GM12878 (cell line): Measurements from ENCODE around the gene PRKG1. TPM values are rescaled to one million over a fixed set of nuclear protein-coding genes. Genes with fewer than 3 reads are reported as not detected.

Experiments
- ATAC-seq: fragments of 200-7000 bp; cut with Tn5 transposase; 3 replicates; pipeline ENCODE4 v1.9.1; 2020; ENCODE audit warnings: mild to moderate bottlenecking, moderate library complexity
- BruUV-seq: library from RNA; stranded (reverse); fragments of 400-500 nt; replicated peaks from 2 replicates; lab custom pipeline; 2021; lab: Mats Ljungman, UMichigan
- CTCF ChIA-PET: fragments of 300-600 bp; sonication (Branson Sonifier 250); formaldehyde crosslinking; extraction: SDS; loops from one replicate; lab custom pipeline; 2021; ENCODE audit warnings: inconsistent platforms; lab: Yijun Ruan, JAX
- POLR2A ChIA-PET: fragments of 350-600 bp; formaldehyde crosslinking; extraction: SDS; loops from one replicate; lab custom pipeline; 2021; ENCODE audit warnings: inconsistent platforms; lab: Charles Lee
- RAD21 ChIA-PET: fragments of 300-600 bp; sonication (Branson Sonifier 250); formaldehyde crosslinking; loops from one replicate; lab custom pipeline; 2023; ENCODE audit warnings: antibody characterized with exemption; ENCODE audit not compliant: unreplicated experiment; lab: Charles Lee
- SMC1A ChIA-PET: fragments of 300-600 bp; sonication (Branson Sonifier 250); formaldehyde crosslinking; loops from one replicate; lab custom pipeline; 2023; ENCODE audit not compliant: unreplicated experiment, uncharacterized antibody; lab: Charles Lee
- DNase-seq: peaks from one replicate; pipeline ENCODE4 v3.0.0-alpha.2; 2011; ENCODE audit warnings: low read depth, low spot score
- FAIRE-seq: peaks from 3 replicates; lab custom pipeline; 2011; peaks lifted over from hg19 to GRCh38; lab: Jason Lieb, UNC
- H2AFZ ChIP-seq: 2 replicates; pipeline ENCODE4 v1.6.0; 2011; ENCODE audit warnings: low read depth, low read length, control low read depth; ENCODE audit not compliant: control insufficient read depth
- H3K27ac ChIP-seq: 2 replicates; pipeline ENCODE4 v1.5.1; 2011; ENCODE audit warnings: control low read depth; ENCODE audit not compliant: control insufficient read depth, insufficient read depth
- H3K27me3 ChIP-seq, 2 experiments: replicated peaks in 1 of 2; 2 replicates each; pipeline versions ENCODE4 v1.6.0 to v1.6.1; 2011; ENCODE audit warnings: low read length in 1 of 2; ENCODE audit not compliant: control insufficient read depth in 2 of 2, insufficient read depth in 2 of 2
- H3K36me3 ChIP-seq, 2 experiments: 2 replicates each; pipeline ENCODE4 v1.5.1; 2011; ENCODE audit warnings: low read length in 1 of 2; ENCODE audit not compliant: control insufficient read depth in 2 of 2, insufficient read depth in 2 of 2
- H3K4me1 ChIP-seq: 2 replicates; pipeline ENCODE4 v1.6.1; 2011; ENCODE audit warnings: mild to moderate bottlenecking, low read length, moderate library complexity, mixed read lengths; ENCODE audit not compliant: control insufficient read depth, insufficient read depth
- H3K4me2 ChIP-seq: 2 replicates; pipeline ENCODE4 v1.6.0; 2011; ENCODE audit warnings: control low read depth; ENCODE audit not compliant: control insufficient read depth, insufficient read depth
- H3K4me3 ChIP-seq: fragments of 200-600 bp; sonication (generic); 2 replicates; pipeline ENCODE4 v1.5.1; 2016
- H3K79me2 ChIP-seq: 2 replicates; pipeline ENCODE4 v1.6.0; 2011; ENCODE audit warnings: low read length; ENCODE audit not compliant: control insufficient read depth, insufficient read depth
- H3K9ac ChIP-seq: 2 replicates; pipeline ENCODE4 v1.8.0; 2011; ENCODE audit warnings: low read length, control low read depth, mixed read lengths; ENCODE audit not compliant: control insufficient read depth, insufficient read depth
- H3K9me3 ChIP-seq: replicated peaks from 3 replicates; pipeline ENCODE4 v1.5.1; 2011; ENCODE audit warnings: mild to moderate bottlenecking, low read length; ENCODE audit not compliant: control insufficient read depth, insufficient read depth
- H4K20me1 ChIP-seq: 2 replicates; pipeline ENCODE4 v1.6.0; 2011; ENCODE audit not compliant: control insufficient read depth, insufficient read depth
- ATF7 ChIP-seq: fragments of 450-650 bp; IDR thresholded peaks from 2 replicates; pipeline ENCODE4 v1.6.1; 2016; ENCODE audit warnings: low read depth, mild to moderate bottlenecking
- BHLHE40 ChIP-seq, 2 experiments: fragments of 450-650 bp in 1 of 2; IDR thresholded peaks; 2 replicates each; pipeline ENCODE4 v1.6.1; 2011 to 2017; ENCODE audit warnings: low read depth in 2 of 2, borderline replicate concordance in 1 of 2, improper control_type of control experiment in 1 of 2, low read length in 1 of 2, mild to moderate bottlenecking in 1 of 2
- CBX3 ChIP-seq: fragments of 200-600 bp; sonication (generic); IDR thresholded peaks from 2 replicates; pipeline ENCODE4 v1.6.1; 2016; ENCODE audit warnings: low read depth, borderline replicate concordance
- CEBPB ChIP-seq, 2 experiments: fragments of 150-350 bp in 1 of 2; IDR thresholded peaks; 2 replicates each; pipeline ENCODE4 v1.6.1; 2012 to 2014; ENCODE audit warnings: low read depth in 2 of 2, low read length in 2 of 2, borderline replicate concordance in 1 of 2, inconsistent platforms in 1 of 2
- DPF2 ChIP-seq: fragments of 450-650 bp; IDR thresholded peaks from 2 replicates; pipeline ENCODE4 v1.6.1; 2017; ENCODE audit warnings: mild to moderate bottlenecking
- IKZF1 ChIP-seq: fragments of 450-650 bp; conservative IDR thresholded peaks from 2 replicates; pipeline ENCODE4 v1.6.1; 2017; ENCODE audit warnings: antibody characterized with exemption, mild to moderate bottlenecking
- IKZF2 ChIP-seq, 2 experiments: fragments of 450-650 bp; IDR thresholded peaks; 2 replicates each; pipeline ENCODE4 v1.6.1; 2017; ENCODE audit warnings: mild to moderate bottlenecking in 2 of 2, moderate library complexity in 2 of 2
- JUND ChIP-seq: IDR thresholded peaks from 2 replicates; pipeline ENCODE4 v1.6.1; 2012; ENCODE audit warnings: low read depth, mild to moderate bottlenecking, low read length, improper control_type of control experiment, moderate library complexity
- MEF2A ChIP-seq: IDR thresholded peaks from 2 replicates; pipeline ENCODE4 v1.6.1; 2011; ENCODE audit warnings: low read depth, mild to moderate bottlenecking, low read length, moderate library complexity; ENCODE audit not compliant: insufficient read depth
- PAX5 ChIP-seq: IDR thresholded peaks from 2 replicates; pipeline ENCODE4 v1.6.1; 2011; ENCODE audit warnings: low read depth, low read length, borderline replicate concordance
- POLR2A ChIP-seq: IDR thresholded peaks from 2 replicates; pipeline ENCODE4 v1.6.1; 2011; ENCODE audit warnings: low read depth, mild to moderate bottlenecking, low read length
- RAD21 ChIP-seq: IDR thresholded peaks from 2 replicates; pipeline ENCODE4 v1.6.1; 2011; ENCODE audit warnings: mild to moderate bottlenecking, low read depth, low read length, moderate library complexity; ENCODE audit not compliant: insufficient read depth
- TARDBP ChIP-seq: IDR thresholded peaks from 2 replicates; pipeline ENCODE4 v1.6.1; 2016; ENCODE audit warnings: borderline replicate concordance
- ZNF207 ChIP-seq: fragments of 450-650 bp; IDR thresholded peaks from 2 replicates; pipeline ENCODE4 v1.6.1; 2014; ENCODE audit warnings: antibody characterized with exemption, mild to moderate bottlenecking, borderline replicate concordance
- ZNF687 ChIP-seq: fragments of 450-650 bp; IDR thresholded peaks from 2 replicates; pipeline ENCODE4 v1.6.1; 2017; ENCODE audit warnings: mild to moderate bottlenecking, moderate library complexity
- WGBS: methylation state at CpG from one replicate; pipeline ENCODE4 v1.1.6; 2016; ENCODE audit warnings: low lambda C conversion rate; ENCODE audit not compliant: insufficient replicate concordance, insufficient coverage; ENCODE audit errors: missing lambda C conversion rate; 5-methylcytosine and 5-hydroxymethylcytosine counted together
- in situ Hi-C: fragments of 300-500 bp; cut with MboI; formaldehyde crosslinking; loops from 9 replicates; pipeline ENCODE4 v1.14.3; 2018; ENCODE audit warnings: mixed read lengths
- intact Hi-C: fragments of 100-400 bp; cut with micrococcal nuclease; formaldehyde crosslinking; loops from one replicate; pipeline ENCODE4 v1.14.2; 2022; ENCODE audit not compliant: unreplicated experiment
- polyA plus RNA-seq, 11 experiments: library from polyadenylated mRNA; depleted of rRNA in 4 of 11; unstranded in 6 of 11; stranded (reverse) in 5 of 11; fragments of >200 nt; fragmentation: Nextera tagmentation in 4 of 11; fragmentation: Illumina TruSeq in 1 of 11; extraction: Ambion mirVana in 4 of 11; extraction: Trizol in 1 of 11; gene quantifications; 1 replicate in 1 of 11; 2 replicates in 10 of 11; pipeline versions ENCODE4 v1.2.1 to v1.2.3, GENCODE V29; 2011 to 2016; ENCODE audit warnings: inconsistent platforms in 2 of 11, missing spikeins in 2 of 11, low read depth in 1 of 11
- total RNA-seq, 4 experiments: library from RNA; depleted of rRNA in 3 of 4; stranded (reverse); fragments of >200 nt in 3 of 4; fragmentation: Illumina TruSeq in 1 of 4; extraction: Trizol in 1 of 4; gene quantifications; 2 replicates each; pipeline versions ENCODE4 v1.2.1 to v1.2.3, GENCODE V29; 2013 to 2021
- TF ChIP-seq, protein P1 (sequence below): IDR thresholded peaks from 2 replicates; pipeline ENCODE4 v1.6.1; 2011; ENCODE audit warnings: low read depth, mild to moderate bottlenecking, low read length, moderate library complexity, borderline replicate concordance; ENCODE audit errors: extremely low read depth
- TF ChIP-seq, protein P2 (sequence below): IDR thresholded peaks from 2 replicates; pipeline ENCODE4 v1.6.1; 2012; ENCODE audit warnings: low read depth, low read length, improper control_type of control experiment

Gene PRKG1
- total and polyA plus RNA-seq, 10 of the 15 experiments (the other 5 are each of a cell fraction or from before 2014, with no cell fraction given), result 0.04 to 0.05 TPM; not detected in 8

- TF ChIP-seq IKZF2 (IDR thresholded peaks at IDR 0.05) (no peak), ATF7 (no peak), RAD21 (peak; percentile 93)
- TF ChIP-seq, protein P1, sequence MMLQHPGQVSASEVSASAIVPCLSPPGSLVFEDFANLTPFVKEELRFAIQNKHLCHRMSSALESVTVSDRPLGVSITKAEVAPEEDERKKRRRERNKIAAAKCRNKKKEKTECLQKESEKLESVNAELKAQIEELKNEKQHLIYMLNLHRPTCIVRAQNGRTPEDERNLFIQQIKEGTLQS, result no peak
Measured at GRCh38 chr10:52215745-52216361, 1141.6 kb downstream of the PRKG1 start (continued).

DNA sequence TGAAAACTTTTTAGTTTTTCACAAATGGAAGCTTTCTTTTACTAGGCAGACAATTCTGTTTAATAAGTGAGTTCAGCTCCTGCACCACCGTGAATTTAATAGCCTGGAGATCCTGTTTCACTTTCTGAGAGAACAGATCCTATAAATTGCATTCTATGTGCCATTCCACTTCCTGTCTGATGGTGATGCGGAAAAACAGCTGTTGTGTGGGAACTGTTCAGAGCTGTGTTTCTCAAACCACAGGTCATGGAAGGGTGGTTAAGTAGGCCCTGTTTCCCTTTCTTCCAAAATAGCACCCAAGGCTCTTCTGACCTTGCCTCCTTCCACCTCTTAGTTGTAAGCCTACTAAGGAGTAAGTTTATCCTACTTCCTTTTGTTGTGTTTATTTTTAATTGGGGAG lies 1142.6 kb downstream of the PRKG1 start:
- Histone ChIP-seq H3K9ac (no peak overlapping the region), H2AFZ (peak overlapping the region; percentile 7), H3K4me3 (peak overlapping the region; percentile 20; the same call in 1 of the 2 replicates), H3K4me2 (peak overlapping the region; percentile 71; the same call in 1 of the 2 replicates), H3K4me1 (peaks cover 8% of the 10 kb centered on the region), H3K27me3 (no peaks in the 10 kb centered on the region), H4K20me1 (no peaks in the 10 kb centered on the region), H3K36me3 (no peaks in the 10 kb centered on the region), H3K9me3 (no peaks in the 10 kb centered on the region), H3K27ac (0 out of 2 replicates have a peak overlapping the region, but pooled peaks have one; percentile 11), H3K79me2 (no peaks in the 10 kb centered on the region)
- no TSS peak for BruUV-seq
- intact Hi-C loops (loop anchor here (5.0 kb wide), 1 partner anchor 255 kb away; no protein-coding TSS in a partner anchor), in situ Hi-C loops (loop anchor here (10.0 to 25.0 kb wide), 2 partner anchors 822 to 1205 kb away; no protein-coding TSS in a partner anchor)
- ATAC-seq, result peak; percentile 67
- ChIA-PET SMC1A (interaction anchor here (1.6 to 1.7 kb wide), 3 partner anchors 10 to 828 kb away, joined by 4 to 17 read pairs (median 6); no protein-coding TSS in a partner anchor), CTCF (interaction anchor here (1.0 to 5.0 kb wide), 8 partner anchors 11 to 1212 kb away, joined by 3 to 31 read pairs (median 5); no protein-coding TSS in a partner anchor), RAD21 (interaction anchor here (1.1 to 1.7 kb wide), 2 partner anchors 13 to 828 kb away, joined by 3 to 8 read pairs; no protein-coding TSS in a partner anchor), POLR2A (no interaction called here)
- peak; percentile 45 for DNase-seq
- 0% methylated on average over 2 of the region's 2 CpGs for WGBS
- no peak for FAIRE-seq
- TF ChIP-seq BHLHE40 (IDR thresholded peaks at IDR 0.05; ENCODE audit: borderline replicate concordance in 1 of 2, low read depth in 2 of 2, low read length in 1 of 2), result no peak
- no peak for TF ChIP-seq ZNF687
- TF ChIP-seq JUND, result no peak
- TF ChIP-seq IKZF1, result no peak
- TF ChIP-seq CEBPB (IDR thresholded peaks at IDR 0.05; ENCODE audit: borderline replicate concordance in 1 of 2, low read depth in 2 of 2, low read length in 2 of 2), result no peak
- TF ChIP-seq, protein P2, sequence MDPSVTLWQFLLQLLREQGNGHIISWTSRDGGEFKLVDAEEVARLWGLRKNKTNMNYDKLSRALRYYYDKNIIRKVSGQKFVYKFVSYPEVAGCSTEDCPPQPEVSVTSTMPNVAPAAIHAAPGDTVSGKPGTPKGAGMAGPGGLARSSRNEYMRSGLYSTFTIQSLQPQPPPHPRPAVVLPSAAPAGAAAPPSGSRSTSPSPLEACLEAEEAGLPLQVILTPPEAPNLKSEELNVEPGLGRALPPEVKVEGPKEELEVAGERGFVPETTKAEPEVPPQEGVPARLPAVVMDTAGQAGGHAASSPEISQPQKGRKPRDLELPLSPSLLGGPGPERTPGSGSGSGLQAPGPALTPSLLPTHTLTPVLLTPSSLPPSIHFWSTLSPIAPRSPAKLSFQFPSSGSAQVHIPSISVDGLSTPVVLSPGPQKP, result no peak
- TF ChIP-seq ZNF207, result no peak
- no peak for TF ChIP-seq ATF7
- TF ChIP-seq POLR2A, result no peak
- TF ChIP-seq PAX5, result peak; percentile 94
- TF ChIP-seq DPF2, result no peak
- TF ChIP-seq CBX3, result no peak
- TF ChIP-seq MEF2A, result peak; percentile 59; the same call in 1 of the 2 replicates
- TF ChIP-seq TARDBP, result no peak
